ENCODE data around the gene MRPL16.

- TF ChIP-seq CTCF (IDR thresholded peaks at IDR 0.05; ENCODE audit: low read length) (no peak), EZH2 (IDR thresholded peaks at IDR 0.05; ENCODE audit: borderline replicate concordance, low read length) (no peak)
Measured at GRCh38 chr11:59766542-59767224, 43.9 kb downstream of the MRPL16 start.

Data from OCI-LY1 (cell line).